ENCODE measurements around the gene KLHL35. TPM values are rescaled to one million over a fixed set of nuclear protein-coding genes. Genes with fewer than 3 reads are reported as not detected.
A peak's percentile ranks its signal among the peaks of the same experiment; 100 is the strongest.

KLHL35 gene
- total and polyA plus RNA-seq, 2 of the 4 experiments (the other 2 are of a cell fraction), result 1.6 to 3.3 TPM

- ChIA-PET POLR2A (ENCODE audit: unreplicated experiment) (no interaction called here), CTCF (no interaction called here)
- dilution Hi-C loops (cut with HindIII; ENCODE audit: low sequenced_read_pairs, unreplicated experiment) (no loop called here), in situ Hi-C loops (cut with MboI; ENCODE audit: low sequenced_read_pairs) (no loop called here), intact Hi-C loops (cut with micrococcal nuclease) (no loop called here)
- no peaks in the 10 kb centered on the region for H4K20me1 ChIP-seq (ENCODE audit: insufficient read depth, low read length)
- H2BK5ac ChIP-seq (ENCODE audit: low read depth, low read length, poor library complexity, severe bottlenecking), result no peak overlapping the region
- DNase-seq (no peak), ATAC-seq (ENCODE audit: low read depth) (no peak)
- no peak overlapping the region for H3K4ac ChIP-seq (ENCODE audit: low read depth, low read length)
- no peak overlapping the region for H4K91ac ChIP-seq (ENCODE audit: insufficient read depth, low read depth, low read length)
- H3K9me3 ChIP-seq (ENCODE audit: control insufficient read depth, insufficient read depth, low read length), result no peaks in the 10 kb centered on the region
- no peak overlapping the region for H4K5ac ChIP-seq (ENCODE audit: low read depth, low read length)
- no peak overlapping the region for H3K27ac ChIP-seq (ENCODE audit: insufficient read depth, low read length)
- WGBS, 2 experiments (ENCODE audit: extremely low coverage in 2 of 2, insufficient read length in 1 of 2), result 91% methylated on average over 6 of the region's 14 CpGs; no CpG with 5 or more reads in 1 of the 2 experiments
- H3K4me1 ChIP-seq (ENCODE audit: control insufficient read depth, insufficient read depth, low read length), result peaks cover 7% of the 10 kb centered on the region
- BruUV-seq (replicated peaks), result no TSS peak
- no peak overlapping the region for H3K4me2 ChIP-seq (ENCODE audit: low read depth, low read length)
- H3K23ac ChIP-seq (ENCODE audit: low read depth, low read length), result no peak overlapping the region
- H3K9ac ChIP-seq (ENCODE audit: low read depth, low read length), result no peak overlapping the region
- H3K14ac ChIP-seq (replicated peaks; ENCODE audit: low read depth, low read length), result no peak overlapping the region
- no peak overlapping the region for H3K56ac ChIP-seq (ENCODE audit: extremely low read depth, insufficient read depth, low read length)
- no peak overlapping the region for H4K8ac ChIP-seq (ENCODE audit: low read depth in 2 of 2, low read length in 2 of 2)
- H3K79me1 ChIP-seq (ENCODE audit: low read depth in 1 of 2, low read length in 2 of 2), result no peaks in the 10 kb centered on the region
- no peak overlapping the region for H3K4me3 ChIP-seq (ENCODE audit: insufficient read depth, low read depth, low read length)
- H2BK20ac ChIP-seq (ENCODE audit: low read depth, low read length), result no peak overlapping the region
- TF ChIP-seq CTCF (conservative IDR thresholded peaks at IDR 0.05; ENCODE audit: low read depth, low read length) (no peak), CEBPB (IDR thresholded peaks at IDR 0.05; ENCODE audit: low read depth, low read length) (no peak), MAZ (IDR thresholded peaks at IDR 0.05; ENCODE audit: borderline replicate concordance, low read depth, low read length) (no peak), NFE2L2 (IDR thresholded peaks at IDR 0.05; ENCODE audit: low read depth, low read length) (no peak), ELK1 (IDR thresholded peaks at IDR 0.05; ENCODE audit: borderline replicate concordance, low read depth, low read length) (no peak), BHLHE40 (IDR thresholded peaks at IDR 0.05; ENCODE audit: low read depth, low read length) (no peak), POLR2A (IDR thresholded peaks at IDR 0.05; ENCODE audit: low read depth, low read length) (no peak), MAFK (IDR thresholded peaks at IDR 0.05; ENCODE audit: low read depth, low read length) (no peak), RFX5 (IDR thresholded peaks at IDR 0.05; ENCODE audit: low read depth, low read length) (no peak), RCOR1 (IDR thresholded peaks at IDR 0.05; ENCODE audit: insufficient replicate concordance, low read length) (no peak), SMC3 (IDR thresholded peaks at IDR 0.05; ENCODE audit: low read depth, low read length) (no peak), USF2 (IDR thresholded peaks at IDR 0.05; ENCODE audit: low read depth, low read length) (no peak), RAD21 (IDR thresholded peaks at IDR 0.05; ENCODE audit: low read length) (no peak), FOS (IDR thresholded peaks at IDR 0.05; ENCODE audit: low read depth, low read length) (no peak), CHD1 (IDR thresholded peaks at IDR 0.05; ENCODE audit: low read depth, low read length) (no peak)
- H2AFZ ChIP-seq (replicated peaks; ENCODE audit: low read length, poor library complexity), result peak overlapping the region; percentile 23
- H3K18ac ChIP-seq (ENCODE audit: low read depth, low read length), result no peak overlapping the region
- H2AK9ac ChIP-seq (replicated peaks; ENCODE audit: low read depth, low read length, poor library complexity), result no peak overlapping the region
- H2AK5ac ChIP-seq (ENCODE audit: low read depth, low read length), result no peak overlapping the region
- no peaks in the 10 kb centered on the region for H3K27me3 ChIP-seq (ENCODE audit: control insufficient read depth, insufficient read depth, low read length)
- H3K36me3 ChIP-seq (ENCODE audit: control insufficient read depth, insufficient read depth, low read length), result no peaks in the 10 kb centered on the region
- no peak overlapping the region for H2BK15ac ChIP-seq (ENCODE audit: low read depth, low read length)
- no peak overlapping the region for H2BK120ac ChIP-seq (ENCODE audit: low read depth, low read length)
- H3K9me1 ChIP-seq (ENCODE audit: insufficient read depth, low read length), result 0 out of 2 replicates have a peak, but pooled peaks cover 5% of the 10 kb centered on the region
These were observed 23.7 kb upstream of the KLHL35 start for GRCh38 chr11:75456596-75457183.

Data from IMR-90 (cell line).